Loucy (cell line): ENCODE measurements around the gene JSRP1.

Experiments
- EZH2phosphoT487 ChIP-seq: fragments of 200-600 bp; IDR thresholded peaks from 2 replicates; pipeline ENCODE4 v1.6.1; 2018; ENCODE audit warnings: antibody characterized with exemption, mild to moderate bottlenecking, moderate library complexity, borderline replicate concordance
- TF ChIP-seq, protein P1 (sequence below): fragments of 200-600 bp; sonication (generic); conservative IDR thresholded peaks from 2 replicates; pipeline ENCODE4 v1.5.1; 2014; ENCODE audit warnings: mild to moderate bottlenecking, antibody characterized with exemption, low read length

DNA sequence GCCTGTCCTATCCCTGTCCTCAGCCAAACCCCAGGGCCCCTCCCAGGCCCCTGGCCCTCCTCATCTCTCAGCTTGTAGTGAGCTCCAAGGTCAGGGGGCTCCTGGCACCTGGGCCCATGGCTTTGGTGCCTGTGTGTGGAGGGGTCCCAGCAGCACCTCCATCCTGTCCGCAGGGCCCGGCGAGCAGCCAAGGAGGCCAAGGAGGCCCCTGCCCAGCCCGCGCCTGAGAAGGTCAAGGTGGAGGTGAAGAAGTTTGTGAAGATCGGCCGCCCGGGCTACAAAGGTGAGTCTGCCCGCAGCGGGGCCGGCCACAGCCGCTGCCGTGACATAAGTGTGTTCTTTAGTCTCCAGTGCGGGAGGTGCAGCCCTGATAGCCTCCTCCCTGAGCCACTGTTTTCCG is 10.9 kb downstream of the JSRP1 start:
- TF ChIP-seq, protein P1, sequence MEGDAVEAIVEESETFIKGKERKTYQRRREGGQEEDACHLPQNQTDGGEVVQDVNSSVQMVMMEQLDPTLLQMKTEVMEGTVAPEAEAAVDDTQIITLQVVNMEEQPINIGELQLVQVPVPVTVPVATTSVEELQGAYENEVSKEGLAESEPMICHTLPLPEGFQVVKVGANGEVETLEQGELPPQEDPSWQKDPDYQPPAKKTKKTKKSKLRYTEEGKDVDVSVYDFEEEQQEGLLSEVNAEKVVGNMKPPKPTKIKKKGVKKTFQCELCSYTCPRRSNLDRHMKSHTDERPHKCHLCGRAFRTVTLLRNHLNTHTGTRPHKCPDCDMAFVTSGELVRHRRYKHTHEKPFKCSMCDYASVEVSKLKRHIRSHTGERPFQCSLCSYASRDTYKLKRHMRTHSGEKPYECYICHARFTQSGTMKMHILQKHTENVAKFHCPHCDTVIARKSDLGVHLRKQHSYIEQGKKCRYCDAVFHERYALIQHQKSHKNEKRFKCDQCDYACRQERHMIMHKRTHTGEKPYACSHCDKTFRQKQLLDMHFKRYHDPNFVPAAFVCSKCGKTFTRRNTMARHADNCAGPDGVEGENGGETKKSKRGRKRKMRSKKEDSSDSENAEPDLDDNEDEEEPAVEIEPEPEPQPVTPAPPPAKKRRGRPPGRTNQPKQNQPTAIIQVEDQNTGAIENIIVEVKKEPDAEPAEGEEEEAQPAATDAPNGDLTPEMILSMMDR: no peak
- TF ChIP-seq EZH2phosphoT487: no peak
